ENCODE data around the gene CUL3. TPM values are rescaled to one million over a fixed set of nuclear protein-coding genes. Genes with fewer than 3 reads are reported as not detected.

Gene CUL3
- total RNA-seq, 1 donor from 2014 or later: 65.6 TPM

DNA sequence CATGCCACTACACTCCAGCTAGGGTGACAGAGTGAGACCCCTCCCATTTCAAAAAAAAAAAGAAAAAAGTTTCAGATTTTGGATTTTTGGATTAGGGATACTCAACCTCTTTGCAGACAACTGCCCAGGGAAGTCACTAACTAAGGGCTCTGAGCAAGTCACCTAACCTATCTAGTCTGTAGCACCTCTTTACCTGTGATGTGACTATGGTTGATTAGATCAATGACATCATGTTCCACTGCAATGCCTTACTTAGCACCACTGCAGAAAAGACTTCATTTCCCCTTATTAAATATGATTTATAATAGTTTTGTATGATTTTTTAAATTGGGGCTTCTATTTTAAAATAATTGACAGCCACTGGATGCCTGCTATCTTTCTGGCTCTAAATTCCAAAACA, 41.2 kb downstream of the CUL3 start:
- TF ChIP-seq, protein P1, sequence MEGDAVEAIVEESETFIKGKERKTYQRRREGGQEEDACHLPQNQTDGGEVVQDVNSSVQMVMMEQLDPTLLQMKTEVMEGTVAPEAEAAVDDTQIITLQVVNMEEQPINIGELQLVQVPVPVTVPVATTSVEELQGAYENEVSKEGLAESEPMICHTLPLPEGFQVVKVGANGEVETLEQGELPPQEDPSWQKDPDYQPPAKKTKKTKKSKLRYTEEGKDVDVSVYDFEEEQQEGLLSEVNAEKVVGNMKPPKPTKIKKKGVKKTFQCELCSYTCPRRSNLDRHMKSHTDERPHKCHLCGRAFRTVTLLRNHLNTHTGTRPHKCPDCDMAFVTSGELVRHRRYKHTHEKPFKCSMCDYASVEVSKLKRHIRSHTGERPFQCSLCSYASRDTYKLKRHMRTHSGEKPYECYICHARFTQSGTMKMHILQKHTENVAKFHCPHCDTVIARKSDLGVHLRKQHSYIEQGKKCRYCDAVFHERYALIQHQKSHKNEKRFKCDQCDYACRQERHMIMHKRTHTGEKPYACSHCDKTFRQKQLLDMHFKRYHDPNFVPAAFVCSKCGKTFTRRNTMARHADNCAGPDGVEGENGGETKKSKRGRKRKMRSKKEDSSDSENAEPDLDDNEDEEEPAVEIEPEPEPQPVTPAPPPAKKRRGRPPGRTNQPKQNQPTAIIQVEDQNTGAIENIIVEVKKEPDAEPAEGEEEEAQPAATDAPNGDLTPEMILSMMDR (IDR thresholded peaks at IDR 0.05): no peak
- no peak for DNase-seq (ENCODE audit: low spot score)
- Mint-ChIP-seq H3K27me3 (ENCODE audit: low read depth) (no peaks in the 10 kb centered on the region), H3K4me3 (ENCODE audit: unreplicated experiment) (no peak overlapping the region), H3K27ac (ENCODE audit: unreplicated experiment) (no peak overlapping the region), H3K4me1 (ENCODE audit: low read depth) (peaks cover 37% of the 10 kb centered on the region), H3K36me3 (ENCODE audit: low read depth) (peaks cover 10% of the 10 kb centered on the region), H3K9me3 (ENCODE audit: low read depth) (no peaks in the 10 kb centered on the region)

DNA sequence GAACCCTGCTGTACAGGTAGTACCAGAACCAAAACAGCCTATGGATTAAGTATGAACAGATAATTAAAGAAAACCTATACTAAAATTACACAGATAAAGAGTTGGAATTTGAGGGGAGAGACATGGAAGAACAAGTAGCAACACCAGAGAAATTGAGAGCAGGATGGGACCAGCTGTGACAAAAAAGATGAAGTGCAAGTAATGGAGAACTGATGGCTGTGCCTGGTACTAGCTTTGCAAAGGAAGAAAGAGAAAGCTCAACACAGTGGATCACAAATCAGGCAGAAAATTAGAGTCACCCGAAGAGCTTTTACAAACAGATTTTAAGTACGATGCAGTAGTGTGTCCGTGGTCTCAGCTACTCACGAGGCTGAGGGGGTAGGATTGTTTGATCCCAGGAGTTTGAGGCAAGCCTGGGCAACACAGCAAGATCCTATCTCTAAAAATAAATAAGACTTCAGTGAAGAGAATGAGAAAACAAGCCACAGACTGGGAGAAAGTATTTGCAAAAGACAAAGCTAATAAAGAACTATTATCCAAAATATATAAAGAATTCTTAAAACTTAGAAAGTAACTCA, 46.5 kb downstream of the CUL3 start:
- DNase-seq (ENCODE audit: low spot score): no peak
- Mint-ChIP-seq H3K36me3 (ENCODE audit: low read depth) (peaks cover 12% of the 10 kb centered on the region), H3K27me3 (ENCODE audit: low read depth) (no peaks in the 10 kb centered on the region), H3K27ac (ENCODE audit: unreplicated experiment) (no peak overlapping the region), H3K4me3 (ENCODE audit: unreplicated experiment) (no peak overlapping the region), H3K9me3 (ENCODE audit: low read depth) (no peaks in the 10 kb centered on the region), H3K4me1 (ENCODE audit: low read depth) (peaks cover 23% of the 10 kb centered on the region)
- TF ChIP-seq, protein P1 (IDR thresholded peaks at IDR 0.05): no peak

DNA sequence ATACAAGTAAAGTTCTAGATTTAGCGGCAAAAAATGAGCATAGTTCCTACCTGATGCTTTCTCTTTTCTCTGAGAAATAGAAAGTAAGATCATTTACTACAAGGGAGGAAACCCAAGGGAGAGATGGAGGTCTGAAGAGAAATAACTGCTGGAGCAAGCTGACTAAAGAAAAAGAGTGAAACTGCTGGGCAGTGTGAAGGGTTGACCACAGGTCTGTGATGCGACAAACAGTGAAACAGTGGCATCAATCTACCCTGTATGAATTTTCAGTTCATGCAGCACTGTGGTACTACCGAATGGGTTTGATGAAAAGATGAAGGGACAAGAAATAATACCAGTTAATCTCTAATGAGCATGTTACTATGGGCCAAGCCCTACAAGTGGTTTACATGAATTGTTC, 52.2 kb downstream of the CUL3 start:
- Mint-ChIP-seq H3K36me3 (ENCODE audit: low read depth) (peaks cover 11% of the 10 kb centered on the region), H3K27ac (ENCODE audit: unreplicated experiment) (no peak overlapping the region), H3K9me3 (ENCODE audit: low read depth) (no peaks in the 10 kb centered on the region), H3K27me3 (ENCODE audit: low read depth) (no peaks in the 10 kb centered on the region), H3K4me1 (ENCODE audit: low read depth) (peaks cover 18% of the 10 kb centered on the region), H3K4me3 (ENCODE audit: unreplicated experiment) (no peak overlapping the region)
- DNase-seq (ENCODE audit: low spot score): no peak
- TF ChIP-seq, protein P1 (IDR thresholded peaks at IDR 0.05): no peak

DNA sequence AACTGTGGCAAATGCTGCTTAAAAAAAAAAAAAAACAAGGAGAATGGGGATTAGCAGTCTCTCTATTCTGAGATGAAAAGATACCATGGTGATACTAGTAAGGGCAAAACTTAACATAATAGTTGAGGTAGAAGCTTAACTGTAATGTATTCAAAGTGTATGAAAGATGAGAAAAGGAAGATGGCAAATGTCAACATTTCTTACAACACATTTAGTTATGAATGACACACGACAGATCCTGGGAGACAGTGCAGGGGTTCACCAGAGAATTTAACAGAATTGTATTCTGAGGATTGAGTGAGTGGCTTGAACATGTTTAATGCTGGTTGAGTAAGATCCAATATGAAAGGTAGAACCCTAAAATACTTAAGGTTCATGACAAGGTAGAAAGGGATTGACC, 52.7 kb downstream of the CUL3 start:
- Mint-ChIP-seq H3K27ac (ENCODE audit: unreplicated experiment) (no peak overlapping the region), H3K9me3 (ENCODE audit: low read depth) (no peaks in the 10 kb centered on the region), H3K4me1 (ENCODE audit: low read depth) (peaks cover 19% of the 10 kb centered on the region), H3K36me3 (ENCODE audit: low read depth) (peaks cover 11% of the 10 kb centered on the region), H3K27me3 (ENCODE audit: low read depth) (no peaks in the 10 kb centered on the region), H3K4me3 (ENCODE audit: unreplicated experiment) (no peak overlapping the region)
- DNase-seq (ENCODE audit: low spot score): no peak
- TF ChIP-seq, protein P1 (IDR thresholded peaks at IDR 0.05): no peak

- Mint-ChIP-seq H3K9me3 (ENCODE audit: low read depth) (no peaks in the 10 kb centered on the region), H3K27ac (ENCODE audit: unreplicated experiment) (no peak overlapping the region), H3K36me3 (ENCODE audit: low read depth) (peaks cover 7% of the 10 kb centered on the region), H3K4me1 (ENCODE audit: low read depth) (peaks cover 43% of the 10 kb centered on the region), H3K27me3 (ENCODE audit: low read depth) (no peaks in the 10 kb centered on the region), H3K4me3 (ENCODE audit: unreplicated experiment) (no peak overlapping the region)
- TF ChIP-seq, protein P1 (IDR thresholded peaks at IDR 0.05): no peak
- DNase-seq (ENCODE audit: low spot score): no peak
Measured at GRCh38 chr2:224528171-224528570, 57.0 kb downstream of the CUL3 start.

Measured in chondrocyte (in vitro differentiated cells).